Ishikawa (cell line): Measurements from ENCODE around the gene COL4A2.

Experiments
- CEBPB ChIP-seq: IDR thresholded peaks from 2 replicates; pipeline ENCODE4 v1.6.1; 2012
- EGR1 ChIP-seq: IDR thresholded peaks from 2 replicates; pipeline ENCODE4 v1.6.1; 2012
- EP300 ChIP-seq: IDR thresholded peaks from 2 replicates; pipeline ENCODE4 v1.6.1; 2012; ENCODE audit warnings: borderline replicate concordance
- FOXM1 ChIP-seq: IDR thresholded peaks from 2 replicates; pipeline ENCODE4 v1.6.1; 2012; ENCODE audit warnings: low read depth, borderline replicate concordance
- MAX ChIP-seq: IDR thresholded peaks from 2 replicates; pipeline ENCODE4 v1.6.1; 2012
- RAD21 ChIP-seq: IDR thresholded peaks from 2 replicates; pipeline ENCODE4 v1.6.1; 2012; ENCODE audit warnings: low read depth
- REST ChIP-seq: IDR thresholded peaks from 2 replicates; pipeline ENCODE4 v1.6.1; 2012; ENCODE audit warnings: low read depth, mild to moderate bottlenecking
- TAF1 ChIP-seq: IDR thresholded peaks from 2 replicates; pipeline ENCODE4 v1.6.1; 2012; ENCODE audit warnings: low read depth, mild to moderate bottlenecking
- TEAD4 ChIP-seq: IDR thresholded peaks from 2 replicates; pipeline ENCODE4 v1.6.1; 2012
- USF1 ChIP-seq: IDR thresholded peaks from 2 replicates; pipeline ENCODE4 v1.6.1; 2012
- YY1 ChIP-seq: IDR thresholded peaks from 2 replicates; pipeline ENCODE4 v1.6.1; 2012; ENCODE audit warnings: low read depth

GRCh38 chr13:110280985-110281688 lies 25.9 kb upstream of the COL4A2 start:
- TF ChIP-seq TEAD4 = no peak
- TF ChIP-seq MAX = no peak
- no peak for TF ChIP-seq FOXM1
- no peak for TF ChIP-seq RAD21
- TF ChIP-seq EGR1 = no peak
- no peak for TF ChIP-seq TAF1
- TF ChIP-seq USF1 = no peak
- no peak for TF ChIP-seq YY1
- TF ChIP-seq REST = no peak
- no peak for TF ChIP-seq CEBPB
- no peak for TF ChIP-seq EP300
